Uterus (tissue), 4 donors: ENCODE measurements around the gene ANO4. TPM values are rescaled to one million over a fixed set of nuclear protein-coding genes. Genes with fewer than 3 reads are reported as not detected.

Experiments used
- DNase-seq, 2 donors: peaks; one replicate each; pipeline ENCODE4 v3.0.0-alpha.2; 2019 to 2020
- H3K27ac ChIP-seq, 2 donors: fragments of 200-600 bp; sonication (generic); 1 replicate in 1 of 2; 2 replicates in 1 of 2; pipeline ENCODE4 v1.5.1; 2016 to 2018
- H3K27me3 ChIP-seq, 2 donors: fragments of 200-600 bp; sonication (generic); one replicate each; pipeline ENCODE4 v1.5.1; 2018 to 2019; ENCODE audit warnings: control low read depth in 1 of 2
- H3K36me3 ChIP-seq, 2 donors: fragments of 200-600 bp; sonication (generic); one replicate each; pipeline ENCODE4 v1.5.1; 2019; ENCODE audit warnings: control low read depth in 1 of 2
- H3K4me1 ChIP-seq, 2 donors: fragments of 200-600 bp; sonication (generic); one replicate each; pipeline ENCODE4 v1.5.1; 2018 to 2019; ENCODE audit warnings: control low read depth in 1 of 2
- H3K4me3 ChIP-seq, 2 donors: fragments of 200-600 bp; sonication (generic); 1 replicate in 1 of 2; 2 replicates in 1 of 2; pipeline ENCODE4 v1.5.1; 2018 to 2019; ENCODE audit warnings: mild to moderate bottlenecking in 1 of 2
- H3K9me3 ChIP-seq, 2 donors: fragments of 200-600 bp; sonication (generic); one replicate each; pipeline ENCODE4 v1.5.1; 2019; ENCODE audit warnings: control low read depth in 1 of 2
- CTCF ChIP-seq, 4 experiments: fragments of 200-600 bp in 2 of 4; fragments of 450-650 bp in 2 of 4; sonication (generic) in 2 of 4; IDR thresholded peaks; one replicate each; pipeline ENCODE4 v1.5.1; 2016 to 2019; ENCODE audit warnings: antibody characterized with exemption in 4 of 4, mild to moderate bottlenecking in 2 of 4, moderate library complexity in 1 of 4
- POLR2A ChIP-seq, 2 donors: fragments of 450-650 bp; IDR thresholded peaks; one replicate each; pipeline ENCODE4 v1.6.1; 2016; ENCODE audit warnings: antibody characterized with exemption in 2 of 2, mild to moderate bottlenecking in 1 of 2, moderate library complexity in 1 of 2
- intact Hi-C: fragments of 100-400 bp; cut with DNase I; formaldehyde crosslinking; loops from one replicate; pipeline ENCODE4 v1.15.1; 2023; ENCODE audit warnings: low total_unique reads
- total RNA-seq, 4 donors: library from RNA; depleted of rRNA in 3 of 4; stranded (reverse); fragments of >200 nt in 3 of 4; gene quantifications; one replicate each; pipeline versions ENCODE4 v1.1.0 to v1.2.4, GENCODE V29; 2014 to 2023
- donor health status: DM: yes; HTN: yes; CAD: no.

The ANO4 gene
- total RNA-seq, 4 donors from 2014 or later = under 0.01 to 18.5 (median 1.4) TPM; not detected in 1

- H3K36me3 ChIP-seq = no peaks in the 10 kb centered on the region
- no peak overlapping the region for H3K4me3 ChIP-seq
- no peak overlapping the region for H3K27ac ChIP-seq
- TF ChIP-seq CTCF (IDR thresholded peaks at IDR 0.05) (no peak), POLR2A (IDR thresholded peaks at IDR 0.05) (no peak)
- intact Hi-C loops = no loop called here
- DNase-seq = no peak
- no peaks in the 10 kb centered on the region for H3K27me3 ChIP-seq
- H3K4me1 ChIP-seq = no peaks in the 10 kb centered on the region
- H3K9me3 ChIP-seq = no peaks in the 10 kb centered on the region
Observed at GRCh38 chr12:100864366-100864765, 69.8 kb downstream of the ANO4 start.

- no peak overlapping the region for H3K27ac ChIP-seq
- TF ChIP-seq POLR2A (IDR thresholded peaks at IDR 0.05) (no peak), CTCF (IDR thresholded peaks at IDR 0.05) (no peak)
Observed at GRCh38 chr12:100867639-100868393, 73.2 kb downstream of the ANO4 start.

GRCh38 chr12:100868487-100868886 is 73.9 kb downstream of the ANO4 start:
- Histone ChIP-seq H3K4me1 (no peaks in the 10 kb centered on the region), H3K27me3 (no peaks in the 10 kb centered on the region), H3K4me3 (no peak overlapping the region), H3K27ac (no peak overlapping the region), H3K9me3 (no peaks in the 10 kb centered on the region), H3K36me3 (no peaks in the 10 kb centered on the region)
- intact Hi-C loops = no loop called here
- DNase-seq = no peak
- TF ChIP-seq CTCF (IDR thresholded peaks at IDR 0.05) = no peak
- no peak for TF ChIP-seq POLR2A (IDR thresholded peaks at IDR 0.05)

More at GRCh38 chr12:100867639-100868393, 73.2 kb downstream of the ANO4 start:
- Histone ChIP-seq H3K36me3 (no peaks in the 10 kb centered on the region), H3K27me3 (no peaks in the 10 kb centered on the region), H3K4me1 (no peaks in the 10 kb centered on the region), H3K9me3 (no peaks in the 10 kb centered on the region), H3K4me3 (no peak overlapping the region)
- DNase-seq = no peak
- intact Hi-C loops = no loop called here

- TF ChIP-seq CTCF (IDR thresholded peaks at IDR 0.05) = no peak
- TF ChIP-seq POLR2A (IDR thresholded peaks at IDR 0.05) = no peak
- intact Hi-C loops = no loop called here
- Histone ChIP-seq H3K4me3 (no peak overlapping the region), H3K4me1 (no peaks in the 10 kb centered on the region), H3K27ac (no peak overlapping the region), H3K9me3 (no peaks in the 10 kb centered on the region), H3K36me3 (no peaks in the 10 kb centered on the region), H3K27me3 (no peaks in the 10 kb centered on the region)
- no peak for DNase-seq
Observed at GRCh38 chr12:100871195-100871734, 76.7 kb downstream of the ANO4 start.

- TF ChIP-seq CTCF (IDR thresholded peaks at IDR 0.05) (no peak), POLR2A (IDR thresholded peaks at IDR 0.05) (no peak)
- H3K27me3 ChIP-seq = no peaks in the 10 kb centered on the region
- no peak overlapping the region for H3K27ac ChIP-seq
- H3K4me3 ChIP-seq = no peak overlapping the region
- intact Hi-C loops = no loop called here
- no peaks in the 10 kb centered on the region for H3K9me3 ChIP-seq
- no peak for DNase-seq
- no peaks in the 10 kb centered on the region for H3K4me1 ChIP-seq
- H3K36me3 ChIP-seq = no peaks in the 10 kb centered on the region
Observed at GRCh38 chr12:100875156-100875555, 80.6 kb downstream of the ANO4 start.
